DND-41 (cell line): ENCODE results near the gene TMEM232.

ENCODE experiments used
- CTCF ChIP-seq: IDR thresholded peaks from 2 replicates; pipeline ENCODE4 v1.5.1; 2012; ENCODE audit warnings: borderline replicate concordance, low read length, moderate library complexity, mild to moderate bottlenecking; ENCODE audit not compliant: poor library complexity, severe bottlenecking; ENCODE audit errors: extremely low read depth
- EZH2 ChIP-seq: IDR thresholded peaks from 3 replicates; pipeline ENCODE4 v1.6.1; 2012; ENCODE audit warnings: borderline replicate concordance, low read depth, mild to moderate bottlenecking, moderate library complexity, low read length, inconsistent platforms; ENCODE audit not compliant: severe bottlenecking

DNA sequence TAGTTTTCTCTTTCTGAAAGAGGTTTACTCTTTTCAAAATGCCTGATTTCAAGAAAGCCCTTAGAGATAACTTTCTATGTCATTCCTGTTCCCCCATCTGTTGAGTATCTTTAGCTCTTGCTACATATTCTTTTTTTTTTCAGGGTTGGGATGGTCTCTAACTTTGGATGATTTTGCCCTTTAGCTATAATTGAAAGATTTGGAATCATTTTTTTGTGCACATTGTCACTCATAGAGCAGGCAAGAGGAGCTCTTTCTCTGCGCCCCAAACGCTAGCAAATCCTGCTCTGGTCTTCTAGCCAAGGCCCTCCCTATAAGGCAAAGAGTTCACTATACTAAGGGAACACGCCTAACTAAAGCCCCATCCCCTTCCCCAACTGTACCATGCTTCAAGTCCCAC is 316.9 kb downstream of the TMEM232 start:
- TF ChIP-seq CTCF (no peak), EZH2 (no peak)
